IMR-90 (cell line): ENCODE measurements around the gene ANKRD9. TPM values are rescaled to one million over a fixed set of nuclear protein-coding genes. Genes with fewer than 3 reads are reported as not detected.
A peak's percentile ranks its signal among the peaks of the same experiment; 100 is the strongest.
"Not testable (repeated sequence)": the region's sequence is repeated elsewhere in the genome, so short reads cannot be mapped to it uniquely, and the experiment has no call there.

Source experiments
- ATAC-seq: fragments of 200-7000 bp; cut with Tn5 transposase; 2 replicates; pipeline ENCODE4 v1.9.1; 2020; ENCODE audit warnings: low read depth, mild to moderate bottlenecking, moderate library complexity
- BruUV-seq: library from RNA; stranded (reverse); fragments of 400-500 nt; replicated peaks from 2 replicates; lab custom pipeline; 2021; lab: Mats Ljungman, UMichigan
- CTCF ChIA-PET: fragments of 300-600 bp; formaldehyde crosslinking; extraction: SDS; loops from one replicate; lab custom pipeline; 2021; ENCODE audit warnings: antibody characterized with exemption; lab: Yijun Ruan, JAX
- POLR2A ChIA-PET: fragments of 300-600 bp; sonication (Branson Sonifier 250); formaldehyde crosslinking; loops from one replicate; lab custom pipeline; 2022; ENCODE audit warnings: antibody characterized with exemption; ENCODE audit not compliant: unreplicated experiment; lab: Charles Lee
- DNase-seq: peaks from one replicate; pipeline ENCODE4 v3.0.0; 2013
- H2AFZ ChIP-seq: replicated peaks from 2 replicates; pipeline ENCODE3; 2013; ENCODE audit warnings: low read length, mild to moderate bottlenecking; ENCODE audit not compliant: poor library complexity
- H2AK5ac ChIP-seq: 2 replicates; pipeline ENCODE4 v1.6.1; 2013; ENCODE audit warnings: low read depth, low read length, inconsistent platforms
- H2AK9ac ChIP-seq: replicated peaks from 2 replicates; pipeline ENCODE3; 2013; ENCODE audit warnings: mild to moderate bottlenecking, low read depth, low read length, moderate library complexity; ENCODE audit not compliant: poor library complexity
- H2BK120ac ChIP-seq: 2 replicates; pipeline ENCODE4 v1.6.1; 2013; ENCODE audit warnings: low read depth, low read length, inconsistent platforms
- H2BK15ac ChIP-seq: 3 replicates; pipeline ENCODE4 v1.6.1; 2013; ENCODE audit warnings: low read depth, low read length, inconsistent platforms
- H2BK20ac ChIP-seq: 2 replicates; pipeline ENCODE4 v1.6.1; 2013; ENCODE audit warnings: low read depth, mild to moderate bottlenecking, inconsistent platforms, low read length, moderate library complexity
- H2BK5ac ChIP-seq: 2 replicates; pipeline ENCODE4 v1.6.1; 2013; ENCODE audit warnings: mild to moderate bottlenecking, low read depth, low read length, inconsistent platforms; ENCODE audit not compliant: poor library complexity, severe bottlenecking
- H3K14ac ChIP-seq: replicated peaks from 2 replicates; pipeline ENCODE4 v1.6.1; 2013; ENCODE audit warnings: low read depth, low read length, inconsistent platforms
- H3K18ac ChIP-seq: 2 replicates; pipeline ENCODE4 v1.6.1; 2013; ENCODE audit warnings: low read depth, low read length, control low read depth
- H3K23ac ChIP-seq: 2 replicates; pipeline ENCODE4 v1.6.1; 2013; ENCODE audit warnings: low read depth, low read length, inconsistent platforms
- H3K27ac ChIP-seq: 2 replicates; pipeline ENCODE4 v1.5.1; 2013; ENCODE audit warnings: mild to moderate bottlenecking, control low read depth, low read length; ENCODE audit not compliant: insufficient read depth
- H3K27me3 ChIP-seq: 2 replicates; pipeline ENCODE4 v1.6.1; 2013; ENCODE audit warnings: low read length; ENCODE audit not compliant: control insufficient read depth, insufficient read depth
- H3K36me3 ChIP-seq: 2 replicates; pipeline ENCODE4 v1.6.1; 2013; ENCODE audit warnings: low read length, mixed read lengths; ENCODE audit not compliant: control insufficient read depth, insufficient read depth
- H3K4ac ChIP-seq: 2 replicates; pipeline ENCODE4 v1.6.1; 2013; ENCODE audit warnings: low read depth, low read length, inconsistent platforms
- H3K4me1 ChIP-seq: 2 replicates; pipeline ENCODE4 v1.6.1; 2013; ENCODE audit warnings: low read length, mixed read lengths; ENCODE audit not compliant: control insufficient read depth, insufficient read depth
- H3K4me2 ChIP-seq: 2 replicates; pipeline ENCODE4 v1.6.1; 2013; ENCODE audit warnings: low read depth, mild to moderate bottlenecking, control low read depth, low read length, moderate library complexity
- H3K4me3 ChIP-seq: 2 replicates; pipeline ENCODE4 v1.5.1; 2013; ENCODE audit warnings: low read depth, mild to moderate bottlenecking, control low read depth, low read length, moderate library complexity; ENCODE audit not compliant: insufficient read depth
- H3K56ac ChIP-seq: 2 replicates; pipeline ENCODE4 v1.6.1; 2013; ENCODE audit warnings: low read length, inconsistent platforms; ENCODE audit not compliant: insufficient read depth; ENCODE audit errors: extremely low read depth
- H3K79me1 ChIP-seq, 2 experiments: 2 replicates each; pipeline ENCODE4 v1.6.1; 2013; ENCODE audit warnings: low read length in 2 of 2, inconsistent platforms in 1 of 2, low read depth in 1 of 2
- H3K9ac ChIP-seq: 2 replicates; pipeline ENCODE4 v1.6.1; 2013; ENCODE audit warnings: low read depth, low read length, control low read depth
- H3K9me1 ChIP-seq: 2 replicates; pipeline ENCODE4 v1.6.1; 2013; ENCODE audit warnings: low read length, inconsistent platforms; ENCODE audit not compliant: insufficient read depth
- H3K9me3 ChIP-seq: 2 replicates; pipeline ENCODE4 v1.6.1; 2013; ENCODE audit warnings: low read length; ENCODE audit not compliant: control insufficient read depth, insufficient read depth
- H4K20me1 ChIP-seq: 2 replicates; pipeline ENCODE4 v1.6.1; 2013; ENCODE audit warnings: low read length, inconsistent platforms; ENCODE audit not compliant: insufficient read depth
- H4K5ac ChIP-seq: 2 replicates; pipeline ENCODE4 v1.6.1; 2013; ENCODE audit warnings: mild to moderate bottlenecking, low read depth, low read length, control low read depth
- H4K8ac ChIP-seq, 2 experiments: 2 replicates each; pipeline ENCODE4 v1.6.1; 2013; ENCODE audit warnings: low read depth in 2 of 2, low read length in 2 of 2, control low read depth in 1 of 2, inconsistent platforms in 1 of 2
- H4K91ac ChIP-seq: 2 replicates; pipeline ENCODE4 v1.6.1; 2013; ENCODE audit warnings: low read depth, low read length, inconsistent platforms; ENCODE audit not compliant: insufficient read depth
- WGBS, 2 experiments: methylation state at CpG; one replicate each; pipeline versions ENCODE4 v1.1.5 to v1.1.7; 2013; ENCODE audit warnings: missing lambda C conversion rate in 2 of 2; ENCODE audit not compliant: insufficient read length in 1 of 2; ENCODE audit errors: extremely low coverage in 2 of 2; 5-methylcytosine and 5-hydroxymethylcytosine counted together
- dilution Hi-C: fragments of 300-500 bp; cut with HindIII; formaldehyde crosslinking; loops from one replicate; pipeline ENCODE4 v1.14.3; 2018; ENCODE audit warnings: low sequenced_read_pairs; ENCODE audit not compliant: unreplicated experiment
- in situ Hi-C: fragments of 300-500 bp; cut with MboI; formaldehyde crosslinking; loops from 3 replicates; pipeline ENCODE4 v1.14.3; 2019; ENCODE audit warnings: low sequenced_read_pairs, inconsistent platforms, mixed read lengths
- intact Hi-C: fragments of 100-400 bp; cut with micrococcal nuclease; formaldehyde crosslinking; loops from 2 replicates; pipeline ENCODE4 v1.10.0; 2022
- polyA plus RNA-seq, 3 experiments: library from polyadenylated mRNA; depleted of rRNA; stranded (reverse); fragments of >200 nt; gene quantifications; 2 replicates each; pipeline ENCODE4 v1.2.3, GENCODE V29; 2012; ENCODE audit warnings: low replicate concordance in 1 of 3
- total RNA-seq: library from RNA; depleted of rRNA; stranded (reverse); fragments of >200 nt; gene quantifications from 2 replicates; pipeline ENCODE4 v1.2.3, GENCODE V29; 2012

The ANKRD9 gene
- total and polyA plus RNA-seq, 2 of the 4 experiments (the other 2 are of a cell fraction) = 3.9 to 15.7 TPM

DNA sequence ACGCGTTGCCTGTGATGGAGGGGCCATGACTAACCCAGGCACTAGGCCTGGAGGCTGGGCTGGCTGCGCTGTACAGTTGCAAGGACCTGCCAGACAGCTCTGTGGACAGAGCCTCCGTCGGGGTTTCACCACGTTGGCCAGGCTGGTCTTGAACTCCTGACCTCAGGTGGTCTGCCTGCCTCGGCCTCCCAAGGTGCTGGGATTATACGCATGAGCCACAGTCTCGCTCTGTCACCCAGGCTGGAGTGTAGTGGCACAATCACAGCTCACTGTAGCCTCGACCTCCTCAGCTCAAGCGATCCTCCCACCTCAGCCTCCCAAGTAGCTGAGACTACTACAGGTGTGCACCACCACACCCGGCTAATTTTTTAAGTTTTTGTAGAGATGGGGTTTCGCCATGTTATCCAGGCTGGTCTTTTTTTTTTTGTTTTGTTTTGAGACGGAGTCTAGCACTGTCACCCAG, 31.5 kb upstream of the ANKRD9 start:
- H4K8ac ChIP-seq, H3K4me3 ChIP-seq, ATAC-seq, H2BK20ac ChIP-seq, BruUV-seq, H3K56ac ChIP-seq, H3K79me1 ChIP-seq, H2AK5ac ChIP-seq, H4K20me1 ChIP-seq, H2BK15ac ChIP-seq, H2BK5ac ChIP-seq, H4K5ac ChIP-seq, H4K91ac ChIP-seq, in situ Hi-C loops, H3K18ac ChIP-seq, H3K9me1 ChIP-seq, CTCF ChIA-PET, H3K4me2 ChIP-seq, dilution Hi-C loops, DNase-seq, H2AK9ac ChIP-seq, H3K36me3 ChIP-seq, H3K23ac ChIP-seq, H3K4ac ChIP-seq, H3K9ac ChIP-seq, intact Hi-C loops, POLR2A ChIA-PET, H3K9me3 ChIP-seq, H3K27ac ChIP-seq, H2BK120ac ChIP-seq, H3K14ac ChIP-seq: not testable (repeated sequence)
- Histone ChIP-seq H3K4me1 (peaks cover 11% of the 10 kb centered on the region; the same call in 1 of the 2 replicates), H3K27me3 (peaks cover 16% of the 10 kb centered on the region), H2AFZ (peak overlapping the region; percentile 57)
- WGBS, 2 experiments = 86% methylated on average over 6 of the region's 14 CpGs; no CpG with 5 or more reads in 1 of the 2 experiments
